HepG2 (cell line): Measurements from ENCODE around the gene AJM1. TPM values are rescaled to one million over a fixed set of nuclear protein-coding genes. Genes with fewer than 3 reads are reported as not detected.

Experiments
- ARID3A ChIP-seq: IDR thresholded peaks from 2 replicates; pipeline ENCODE4 v1.6.1; 2012; ENCODE audit warnings: low read depth, low read length, improper control_type of control experiment
- BCL6 ChIP-seq: IDR thresholded peaks from 2 replicates; pipeline ENCODE4 v1.6.1; 2016; ENCODE audit warnings: missing genetic modification reagents, missing compliant biosample characterization
- BORCS8-MEF2B ChIP-seq: sonication (generic); formaldehyde crosslinking; IDR thresholded peaks from 2 replicates; pipeline ENCODE4 v1.8.0; 2022; ENCODE audit warnings: mild to moderate bottlenecking, missing genetic modification reagents
- E2F1 ChIP-seq: sonication (generic); formaldehyde crosslinking; IDR thresholded peaks from 2 replicates; pipeline ENCODE4 v1.5.0; 2020; ENCODE audit warnings: missing genetic modification reagents
- GATAD1 ChIP-seq: IDR thresholded peaks from 2 replicates; pipeline ENCODE4 v1.6.1; 2016; ENCODE audit warnings: missing genetic modification reagents, missing compliant biosample characterization
- GPN1 ChIP-seq: sonication (generic); formaldehyde crosslinking; IDR thresholded peaks from 2 replicates; pipeline ENCODE4 v1.5.1; 2020; ENCODE audit warnings: missing genetic modification reagents, borderline replicate concordance
- GTF3A ChIP-seq: sonication (generic); formaldehyde crosslinking; conservative IDR thresholded peaks from 2 replicates; pipeline ENCODE4 v1.4.0; 2020; ENCODE audit warnings: mild to moderate bottlenecking, missing genetic modification reagents
- HOXA7 ChIP-seq: sonication (generic); formaldehyde crosslinking; IDR thresholded peaks from 2 replicates; pipeline ENCODE4 v1.8.1; 2022; ENCODE audit warnings: mild to moderate bottlenecking, missing genetic modification reagents, moderate library complexity
- MAX ChIP-seq: IDR thresholded peaks from 2 replicates; pipeline ENCODE4 v1.6.1; 2012; ENCODE audit warnings: inconsistent platforms
- MZF1 ChIP-seq: sonication (generic); formaldehyde crosslinking; IDR thresholded peaks from 2 replicates; pipeline ENCODE4 v1.8.1; 2023; ENCODE audit warnings: mild to moderate bottlenecking, missing genetic modification reagents, borderline replicate concordance
- NFKBIZ ChIP-seq: IDR thresholded peaks from 2 replicates; pipeline ENCODE4 v1.6.1; 2018; ENCODE audit warnings: missing genetic modification reagents, missing compliant biosample characterization
- NR2F6 ChIP-seq, 2 experiments: IDR thresholded peaks; 2 replicates each; pipeline ENCODE4 v1.6.1; 2016; ENCODE audit warnings: antibody characterized with exemption in 1 of 2, mild to moderate bottlenecking in 1 of 2
- PLRG1 ChIP-seq: fragments of 450-650 bp; conservative IDR thresholded peaks from 2 replicates; pipeline ENCODE4 v1.6.1; 2016
- POLR2AphosphoS2 ChIP-seq: IDR thresholded peaks from 2 replicates; pipeline ENCODE4 v1.6.1; 2011; ENCODE audit warnings: low read depth, low read length, improper control_type of control experiment
- SIX4 ChIP-seq: sonication (generic); formaldehyde crosslinking; IDR thresholded peaks from 2 replicates; pipeline ENCODE4 v1.4.0; 2020; ENCODE audit warnings: missing genetic modification reagents
- TAF15 ChIP-seq: fragments of 200-400 bp; formaldehyde crosslinking; IDR thresholded peaks from one replicate; pipeline ENCODE4 v1.6.1; 2018; ENCODE audit warnings: mild to moderate bottlenecking, low read depth, low read length; ENCODE audit not compliant: poor library complexity, severe bottlenecking
- TEAD2 ChIP-seq: sonication (generic); formaldehyde crosslinking; IDR thresholded peaks from 2 replicates; pipeline ENCODE4 v1.9.0; 2021; ENCODE audit warnings: missing genetic modification reagents
- USF2 ChIP-seq, 2 experiments: sonication (generic) in 1 of 2; formaldehyde crosslinking in 1 of 2; IDR thresholded peaks; 2 replicates each; pipeline versions ENCODE4 v1.5.1 to v1.6.1; 2011 to 2020; ENCODE audit warnings: borderline replicate concordance in 1 of 2, low read depth in 1 of 2, low read length in 1 of 2, mild to moderate bottlenecking in 1 of 2, missing genetic modification reagents in 1 of 2, moderate library complexity in 1 of 2
- ZNF225 ChIP-seq: sonication (generic); formaldehyde crosslinking; IDR thresholded peaks from 2 replicates; pipeline ENCODE4 v1.4.0; 2020; ENCODE audit warnings: mild to moderate bottlenecking, missing genetic modification reagents
- ZNF274 ChIP-seq: sonication (generic); formaldehyde crosslinking; IDR thresholded peaks from 2 replicates; pipeline ENCODE4 v1.5.1; 2020; ENCODE audit warnings: mild to moderate bottlenecking, missing genetic modification reagents
- ZNF335 ChIP-seq: sonication (generic); formaldehyde crosslinking; IDR thresholded peaks from 2 replicates; pipeline ENCODE4 v1.4.0; 2020; ENCODE audit warnings: missing genetic modification reagents
- ZNF343 ChIP-seq: sonication (generic); formaldehyde crosslinking; IDR thresholded peaks from 2 replicates; pipeline ENCODE4 v1.4.0; 2020; ENCODE audit warnings: mild to moderate bottlenecking, missing genetic modification reagents
- ZNF598 ChIP-seq: sonication (generic); formaldehyde crosslinking; IDR thresholded peaks from 2 replicates; pipeline ENCODE4 v1.5.1; 2020; ENCODE audit warnings: mild to moderate bottlenecking, missing genetic modification reagents, borderline replicate concordance
- ZNF678 ChIP-seq: sonication (generic); formaldehyde crosslinking; IDR thresholded peaks from 2 replicates; pipeline ENCODE4 v1.4.0; 2020; ENCODE audit warnings: mild to moderate bottlenecking, missing genetic modification reagents
- ZNF720 ChIP-seq: sonication (generic); formaldehyde crosslinking; IDR thresholded peaks from 2 replicates; pipeline ENCODE4 v1.4.0; 2020; ENCODE audit warnings: missing genetic modification reagents
- polyA plus RNA-seq, 8 experiments: library from polyadenylated mRNA; depleted of rRNA in 3 of 8; stranded (reverse) in 7 of 8; unstranded in 1 of 8; fragments of >200 nt; fragmentation: Illumina TruSeq in 4 of 8; extraction: Trizol in 4 of 8; gene quantifications; 2 replicates each; pipeline versions ENCODE4 v1.2.1 to v1.2.3, GENCODE V29; 2011 to 2016; ENCODE audit warnings: low read depth in 4 of 8, missing spikeins in 1 of 8, mixed read lengths in 1 of 8; ENCODE audit not compliant: insufficient read depth in 1 of 8
- total RNA-seq, 5 experiments: library from RNA; depleted of rRNA; stranded (reverse); fragments of >200 nt; fragmentation: Illumina TruSeq; extraction: Trizol; gene quantifications; 2 replicates each; pipeline ENCODE4 v1.2.3, GENCODE V29; 2016; ENCODE audit warnings: low read depth in 1 of 5

The AJM1 gene
- total and polyA plus RNA-seq, 2 of the 13 experiments (the other 11 are each of a cell fraction or from before 2014, with no cell fraction given): 1.1 to 1.2 TPM

- TF ChIP-seq ZNF225 (no peak), HOXA7 (no peak), SIX4 (CRISPR knock-in tag) (0 out of 2 replicates have a peak, but pooled peaks have one; percentile 69), TEAD2 (CRISPR knock-in tag) (no peak), GPN1 (CRISPR knock-in tag) (no peak), NR2F6 (IDR thresholded peaks at IDR 0.05) (no peak), NR2F6 (CRISPR knock-in tag; IDR thresholded peaks at IDR 0.05) (peak; percentile 72; the same call in 1 of the 2 replicates), BORCS8-MEF2B (no peak), NFKBIZ (CRISPR knock-in tag) (peak; percentile 79; the same call in 1 of the 2 replicates), ZNF274 (CRISPR knock-in tag) (peak; percentile 18; the same call in 1 of the 2 replicates), MAX (peak; percentile 84), POLR2AphosphoS2 (no peak), TAF15 (no peak), USF2 (IDR thresholded peaks at IDR 0.05; ENCODE audit: low read depth, low read length) (0 out of 2 replicates have a peak, but pooled peaks have one; percentile 34), USF2 (CRISPR knock-in tag; IDR thresholded peaks at IDR 0.05; ENCODE audit: borderline replicate concordance) (no peak), MZF1 (CRISPR knock-in tag) (no peak), ZNF343 (CRISPR knock-in tag) (peak; percentile 79; the same call in 1 of the 2 replicates), ZNF598 (peak; percentile 51; the same call in 1 of the 2 replicates), E2F1 (no peak), ZNF335 (CRISPR knock-in tag) (peak; percentile 82), BCL6 (peak; percentile 100), GTF3A (peak; percentile 8; the same call in 1 of the 2 replicates), ZNF678 (CRISPR knock-in tag) (no peak; the same call in 1 of the 2 replicates), ARID3A (peak; percentile 79; the same call in 1 of the 2 replicates), PLRG1 (no peak), GATAD1 (CRISPR knock-in tag) (peak; percentile 76), ZNF720 (CRISPR knock-in tag) (no peak)
Measured at GRCh38 chr9:136882109-136882946, 40.0 kb downstream of the AJM1 start (continued).
